Measurements from ENCODE around the gene SPATA13.

- TF ChIP-seq CTCF (IDR thresholded peaks at IDR 0.05; ENCODE audit: borderline replicate concordance, extremely low read depth, low read length, poor library complexity, severe bottlenecking), result no peak
- no peak for TF ChIP-seq EZH2 (IDR thresholded peaks at IDR 0.05; ENCODE audit: borderline replicate concordance, low read depth, low read length, severe bottlenecking)
These were observed 129.9 kb downstream of the SPATA13 start for GRCh38 chr13:24290280-24290932.

Data from DND-41 (cell line).